B cell (primary cell): ENCODE results near the gene PIGB. TPM values are rescaled to one million over a fixed set of nuclear protein-coding genes. Genes with fewer than 3 reads are reported as not detected.

ENCODE experiments used
- ATAC-seq: fragments of 200-7000 bp; cut with Tn5 transposase; one replicate; pipeline ENCODE4 v1.10.0; 2021; ENCODE audit warnings: low read depth, mild to moderate bottlenecking, moderate number of reproducible peaks, moderate library complexity
- CTCF ChIA-PET: fragments of 350-600 bp; sonication (Branson Sonifier 250); formaldehyde crosslinking; loops from one replicate; lab custom pipeline; 2021; ENCODE audit warnings: antibody characterized with exemption, inconsistent platforms; lab: Charles Lee
- POLR2A ChIA-PET: fragments of 350-600 bp; sonication (Branson Sonifier 250); formaldehyde crosslinking; loops from one replicate; lab custom pipeline; 2021; ENCODE audit warnings: antibody characterized with exemption; lab: Charles Lee
- DNase-seq: peaks from one replicate; pipeline ENCODE4 v3.0.0; 2013
- H2AFZ ChIP-seq: 2 replicates; pipeline ENCODE4 v1.6.1; 2012; ENCODE audit warnings: mild to moderate bottlenecking, low read depth, low read length; ENCODE audit not compliant: insufficient read depth, poor library complexity, severe bottlenecking
- H3K27ac ChIP-seq, 2 donors: 1 replicate in 1 of 2; 2 replicates in 1 of 2; pipeline ENCODE4 v1.5.1; 2012 to 2013; ENCODE audit warnings: low read length in 2 of 2, mild to moderate bottlenecking in 2 of 2, moderate library complexity in 1 of 2
- H3K27me3 ChIP-seq, 4 experiments: fragments of 200-600 bp in 1 of 4; sonication (generic) in 1 of 4; replicated peaks in 1 of 4; 1 replicate in 2 of 4; 2 replicates in 2 of 4; pipeline versions ENCODE4 v1.6.1 to v1.7.0; 2013 to 2016; ENCODE audit warnings: low read length in 3 of 4, mild to moderate bottlenecking in 2 of 4, mixed read lengths in 1 of 4, moderate library complexity in 1 of 4; ENCODE audit not compliant: insufficient read depth in 4 of 4, control insufficient read depth in 3 of 4; ENCODE audit errors: control extremely low read depth in 1 of 4
- H3K36me3 ChIP-seq, 2 experiments: replicated peaks in 1 of 2; 1 replicate in 1 of 2; 2 replicates in 1 of 2; pipeline versions ENCODE4 v1.6.1 to v1.7.1; 2013; ENCODE audit warnings: low read length in 1 of 2; ENCODE audit not compliant: insufficient read depth in 2 of 2, control insufficient read depth in 1 of 2; ENCODE audit errors: control extremely low read depth in 1 of 2, extremely low read depth in 1 of 2
- H3K4me1 ChIP-seq, 2 donors: fragments of 200-600 bp in 1 of 2; sonication (generic) in 1 of 2; 1 replicate in 1 of 2; 2 replicates in 1 of 2; pipeline versions ENCODE4 v1.5.1 to v1.6.1; 2013 to 2017; ENCODE audit warnings: low read length in 2 of 2; ENCODE audit not compliant: control insufficient read depth in 2 of 2, insufficient read depth in 2 of 2
- H3K4me2 ChIP-seq: replicated peaks from 2 replicates; pipeline ENCODE3; 2012; ENCODE audit warnings: mild to moderate bottlenecking, low read depth, low read length; ENCODE audit not compliant: poor library complexity, severe bottlenecking
- H3K4me3 ChIP-seq, 5 experiments: fragments of 200-600 bp in 1 of 5; sonication (generic) in 1 of 5; 1 replicate in 3 of 5; 2 replicates in 2 of 5; pipeline versions ENCODE4 v1.5.1 to v1.7.0; 2011 to 2016; ENCODE audit warnings: low read length in 4 of 5, mild to moderate bottlenecking in 4 of 5, low read depth in 2 of 5, control low read depth in 1 of 5, moderate library complexity in 1 of 5; ENCODE audit not compliant: insufficient read depth in 1 of 5; ENCODE audit errors: control extremely low read depth in 1 of 5, extremely low read depth in 1 of 5
- H3K79me2 ChIP-seq: fragments of 200-600 bp; sonication (generic); one replicate; pipeline ENCODE4 v1.6.0; 2016; ENCODE audit warnings: low read length; ENCODE audit not compliant: control insufficient read depth, insufficient read depth
- H3K9ac ChIP-seq: fragments of 200-600 bp; sonication (generic); 2 replicates; pipeline ENCODE4 v1.6.1; 2017; ENCODE audit warnings: mild to moderate bottlenecking, low read length, moderate library complexity
- H3K9me3 ChIP-seq, 3 donors: one replicate each; pipeline versions ENCODE4 v1.6.1 to v1.7.1; 2013; ENCODE audit warnings: low read length in 2 of 3; ENCODE audit not compliant: control insufficient read depth in 2 of 3, insufficient read depth in 1 of 3; ENCODE audit errors: control extremely low read depth in 1 of 3
- H4K20me1 ChIP-seq: 2 replicates; pipeline ENCODE4 v1.6.0; 2012; ENCODE audit warnings: mild to moderate bottlenecking, low read length; ENCODE audit not compliant: insufficient read depth, control insufficient read depth, poor library complexity, severe bottlenecking
- H3K27ac Mint-ChIP-seq: one replicate; pipeline ENCODE4 v1.8.0; 2021; ENCODE audit warnings: mixed read lengths
- H3K27me3 Mint-ChIP-seq: one replicate; pipeline ENCODE4 v1.8.0; 2021; ENCODE audit warnings: mixed read lengths
- H3K4me1 Mint-ChIP-seq: one replicate; pipeline ENCODE4 v1.8.0; 2021; ENCODE audit warnings: mixed read lengths
- H3K4me3 Mint-ChIP-seq: one replicate; pipeline ENCODE4 v1.8.0; 2021; ENCODE audit warnings: mixed read lengths
- H3K9me3 Mint-ChIP-seq: one replicate; pipeline ENCODE4 v1.8.0; 2022; ENCODE audit warnings: mixed read lengths; ENCODE audit not compliant: insufficient read depth
- EZH2 ChIP-seq: IDR thresholded peaks from 2 replicates; pipeline ENCODE4 v1.6.1; 2012; ENCODE audit warnings: borderline replicate concordance, low read depth, mild to moderate bottlenecking, moderate library complexity, low read length; ENCODE audit not compliant: insufficient read depth, poor library complexity, severe bottlenecking
- WGBS: methylation state at CpG from one replicate; pipeline ENCODE4 v1.1.5; 2013; ENCODE audit warnings: missing lambda C conversion rate; ENCODE audit not compliant: insufficient coverage; 5-methylcytosine and 5-hydroxymethylcytosine counted together
- intact Hi-C: fragments of 100-400 bp; cut with micrococcal nuclease; formaldehyde crosslinking; loops from one replicate; pipeline ENCODE4 v1.10.0; 2022
- polyA plus RNA-seq: library from polyadenylated mRNA; depleted of rRNA; stranded (reverse); fragments of >200 nt; gene quantifications from 2 replicates; pipeline ENCODE4 v1.2.3, GENCODE V29; 2012
- total RNA-seq, 2 donors: library from RNA; stranded (reverse); fragments of 120-200 nt in 1 of 2; gene quantifications; 1 replicate in 1 of 2; 2 replicates in 1 of 2; pipeline versions ENCODE4 v1.2.3 to v1.2.4, GENCODE V29; 2013 to 2022
- TF ChIP-seq, protein P1 (sequence below): fragments of 200-600 bp; IDR thresholded peaks from one replicate; pipeline ENCODE4 v1.8.0; 2022; ENCODE audit warnings: antibody characterized with exemption, mild to moderate bottlenecking

PIGB gene
- total and polyA plus RNA-seq, 2 donors (not counting 1 experiment from before 2014, with no cell fraction given), result 21.1 to 41.7 TPM

- H3K36me3 ChIP-seq, result peaks cover 7 to 19% of the 10 kb centered on the region in 2 experiments
- no peaks in the 10 kb centered on the region for H3K79me2 ChIP-seq
- 92% methylated on average over 3 of the region's 4 CpGs for WGBS
- ChIA-PET POLR2A (no interaction called here), CTCF (no interaction called here)
- no peak overlapping the region for H3K9ac ChIP-seq
- intact Hi-C loops, result no loop called here
- H3K9me3 ChIP-seq, result no peaks in the 10 kb centered on the region
- no peaks in the 10 kb centered on the region for H3K4me1 Mint-ChIP-seq
- H3K27me3 Mint-ChIP-seq, result no peaks in the 10 kb centered on the region
- ATAC-seq (no peak), DNase-seq (no peak)
- no peak overlapping the region for H3K4me3 ChIP-seq
- H3K27ac Mint-ChIP-seq, result no peak overlapping the region
- TF ChIP-seq, protein P1, sequence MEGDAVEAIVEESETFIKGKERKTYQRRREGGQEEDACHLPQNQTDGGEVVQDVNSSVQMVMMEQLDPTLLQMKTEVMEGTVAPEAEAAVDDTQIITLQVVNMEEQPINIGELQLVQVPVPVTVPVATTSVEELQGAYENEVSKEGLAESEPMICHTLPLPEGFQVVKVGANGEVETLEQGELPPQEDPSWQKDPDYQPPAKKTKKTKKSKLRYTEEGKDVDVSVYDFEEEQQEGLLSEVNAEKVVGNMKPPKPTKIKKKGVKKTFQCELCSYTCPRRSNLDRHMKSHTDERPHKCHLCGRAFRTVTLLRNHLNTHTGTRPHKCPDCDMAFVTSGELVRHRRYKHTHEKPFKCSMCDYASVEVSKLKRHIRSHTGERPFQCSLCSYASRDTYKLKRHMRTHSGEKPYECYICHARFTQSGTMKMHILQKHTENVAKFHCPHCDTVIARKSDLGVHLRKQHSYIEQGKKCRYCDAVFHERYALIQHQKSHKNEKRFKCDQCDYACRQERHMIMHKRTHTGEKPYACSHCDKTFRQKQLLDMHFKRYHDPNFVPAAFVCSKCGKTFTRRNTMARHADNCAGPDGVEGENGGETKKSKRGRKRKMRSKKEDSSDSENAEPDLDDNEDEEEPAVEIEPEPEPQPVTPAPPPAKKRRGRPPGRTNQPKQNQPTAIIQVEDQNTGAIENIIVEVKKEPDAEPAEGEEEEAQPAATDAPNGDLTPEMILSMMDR, result no peak
- no peak for TF ChIP-seq EZH2
- no peak overlapping the region for H3K27ac ChIP-seq
- no peaks in the 10 kb centered on the region for H4K20me1 ChIP-seq
- H3K9me3 Mint-ChIP-seq, result no peaks in the 10 kb centered on the region
- H3K4me3 Mint-ChIP-seq, result no peak overlapping the region
- H3K27me3 ChIP-seq, result no peaks in the 10 kb centered on the region
- H3K4me1 ChIP-seq, result no peaks in the 10 kb centered on the region
- no peak overlapping the region for H2AFZ ChIP-seq
- no peak overlapping the region for H3K4me2 ChIP-seq
Measured at GRCh38 chr15:55348281-55348778, 29.3 kb downstream of the PIGB start.

- CTCF ChIA-PET, result interaction anchor here (0.6 kb wide), 1 partner anchor 32 kb away, joined by 5 read pairs; no protein-coding TSS in a partner anchor
- H3K27me3 Mint-ChIP-seq, result no peaks in the 10 kb centered on the region
- WGBS, result 80% methylated on average over 1 of the region's 2 CpGs
- intact Hi-C loops, result no loop called here
- Histone ChIP-seq H3K36me3 (peaks cover 4 to 18% of the 10 kb centered on the region in 2 experiments), H3K79me2 (no peaks in the 10 kb centered on the region), H3K9ac (no peak overlapping the region), H3K4me3 (no peak overlapping the region), H3K27ac (no peak overlapping the region), H3K4me1 (no peaks in the 10 kb centered on the region), H4K20me1 (no peaks in the 10 kb centered on the region), H3K4me2 (no peak overlapping the region), H3K9me3 (no peaks in the 10 kb centered on the region), H2AFZ (no peak overlapping the region), H3K27me3 (no peaks in the 10 kb centered on the region)
- no peak for TF ChIP-seq EZH2
- TF ChIP-seq, protein P1, result no peak
- H3K9me3 Mint-ChIP-seq, result no peaks in the 10 kb centered on the region
- DNase-seq, result no peak
- H3K27ac Mint-ChIP-seq, result no peak overlapping the region
- H3K4me3 Mint-ChIP-seq, result no peak overlapping the region
- POLR2A ChIA-PET, result no interaction called here
- no peak for ATAC-seq
- H3K4me1 Mint-ChIP-seq, result no peaks in the 10 kb centered on the region
Measured at GRCh38 chr15:55349282-55349681, 30.3 kb downstream of the PIGB start.
